GM19099 (cell line): Measurements from ENCODE around the gene PEX5L.

Experiments
- POLR2A ChIP-seq: IDR thresholded peaks from 3 replicates; pipeline ENCODE4 v1.6.1; 2011; ENCODE audit warnings: low read depth; ENCODE audit not compliant: insufficient read length; ENCODE audit errors: extremely low read depth

The PEX5L gene

GRCh38 chr3:179902061-179902460, 134.7 kb downstream of the PEX5L start:
- TF ChIP-seq POLR2A: no peak

GRCh38 chr3:179898024-179898423, 138.7 kb downstream of the PEX5L start:
- no peak for TF ChIP-seq POLR2A

- no peak for TF ChIP-seq POLR2A
Measured at GRCh38 chr3:179897231-179897630, 139.5 kb downstream of the PEX5L start.

- no peak for TF ChIP-seq POLR2A
Measured at GRCh38 chr3:179896507-179896906, 140.2 kb downstream of the PEX5L start.

- no peak for TF ChIP-seq POLR2A
Measured at GRCh38 chr3:179895330-179895729, 141.4 kb downstream of the PEX5L start.

GRCh38 chr3:179887295-179887943, 149.3 kb downstream of the PEX5L start:
- TF ChIP-seq POLR2A: no peak

- TF ChIP-seq POLR2A: no peak
Measured at GRCh38 chr3:179885950-179886349, 150.8 kb downstream of the PEX5L start.

- TF ChIP-seq POLR2A: no peak
Measured at GRCh38 chr3:179884136-179884535, 152.6 kb downstream of the PEX5L start.

- TF ChIP-seq POLR2A: no peak
Measured at GRCh38 chr3:179882292-179882691, 154.4 kb downstream of the PEX5L start.

GRCh38 chr3:179881791-179882190, 154.9 kb downstream of the PEX5L start:
- no peak for TF ChIP-seq POLR2A

- TF ChIP-seq POLR2A: no peak
Measured at GRCh38 chr3:179880868-179881267, 155.9 kb downstream of the PEX5L start.

- TF ChIP-seq POLR2A: no peak
Measured at GRCh38 chr3:179876440-179876839, 160.3 kb downstream of the PEX5L start.

- TF ChIP-seq POLR2A: no peak
Measured at GRCh38 chr3:179872842-179873241, 163.9 kb downstream of the PEX5L start.

- TF ChIP-seq POLR2A: no peak
Measured at GRCh38 chr3:179871782-179872181, 165.0 kb downstream of the PEX5L start.

- no peak for TF ChIP-seq POLR2A
Measured at GRCh38 chr3:179868715-179869114, 168.0 kb downstream of the PEX5L start.

GRCh38 chr3:179867961-179868360, 168.8 kb downstream of the PEX5L start:
- TF ChIP-seq POLR2A: no peak
